ENCODE data around the gene C8B. TPM values are rescaled to one million over a fixed set of nuclear protein-coding genes. Genes with fewer than 3 reads are reported as not detected.

The C8B gene
- total and polyA plus RNA-seq, 9 of the 15 experiments (the other 6 are each of a cell fraction or from before 2014, with no cell fraction given), result not detected

GRCh38 chr1:56890229-56890628 is 75.6 kb downstream of the C8B start:
- no peaks in the 10 kb centered on the region for H3K36me3 ChIP-seq (ENCODE audit: control insufficient read depth, insufficient read depth, low read length)
- no peak for FAIRE-seq
- no TSS peak for BruUV-seq (replicated peaks)
- H3K9ac ChIP-seq (ENCODE audit: insufficient read depth in 1 of 2, low read depth in 2 of 2, low read length in 2 of 2), result no peak overlapping the region
- TF ChIP-seq ZFPM2 (CRISPR knock-in tag; IDR thresholded peaks at IDR 0.05), result no peak
- TF ChIP-seq GATAD2B (IDR thresholded peaks at IDR 0.05; ENCODE audit: borderline replicate concordance), result no peak
- TF ChIP-seq KDM1A (IDR thresholded peaks at IDR 0.05), result no peak
- no peak for TF ChIP-seq HMG20B (CRISPR knock-in tag; IDR thresholded peaks at IDR 0.05)
- no peak for TF ChIP-seq LEF1 (IDR thresholded peaks at IDR 0.05)
- TF ChIP-seq ZNF197 (CRISPR knock-in tag; IDR thresholded peaks at IDR 0.05; ENCODE audit: low read depth), result no peak
- TF ChIP-seq TEAD4 (IDR thresholded peaks at IDR 0.05; ENCODE audit: low read length), result no peak
- TF ChIP-seq TEAD4 (CRISPR knock-in tag; IDR thresholded peaks at IDR 0.05; ENCODE audit: borderline replicate concordance), result no peak
- no peak for TF ChIP-seq MITF (IDR thresholded peaks at IDR 0.05)
- TF ChIP-seq TFE3 (CRISPR knock-in tag; IDR thresholded peaks at IDR 0.05), result no peak
- no peak for TF ChIP-seq MAX (CRISPR knock-in tag; IDR thresholded peaks at IDR 0.05)
- intact Hi-C loops (cut with micrococcal nuclease) (no loop called here), in situ Hi-C loops (cut with MboI) (no loop called here)
- ChIA-PET CTCF (ENCODE audit: low intra/inter-chr PET ratio) (interaction anchor here (0.6 kb wide), 1 partner anchor 15 kb away, joined by 3 read pairs; no protein-coding TSS in a partner anchor), POLR2A (no interaction called here)
- H3K4me1 ChIP-seq (replicated peaks in 1 of 2; ENCODE audit: control insufficient read depth in 2 of 2, insufficient read depth in 2 of 2, low read length in 2 of 2), result no peaks in the 10 kb centered on the region
- H2AFZ ChIP-seq (ENCODE audit: low read depth, low read length), result no peak overlapping the region
- H3K79me2 ChIP-seq (ENCODE audit: control insufficient read depth, insufficient read depth, low read length), result no peaks in the 10 kb centered on the region
- WGBS (ENCODE audit: insufficient coverage, low coverage, missing lambda C conversion rate), result 0% methylated on average over 3 of the region's 3 CpGs
- DNase-seq (ENCODE audit: extremely low read depth in 1 of 4, low spot score in 3 of 4), result no peak
- no peaks in the 10 kb centered on the region; the same call in 1 of the 2 replicates for H4K20me1 ChIP-seq (replicated peaks; ENCODE audit: control insufficient read depth, insufficient read depth, low read length)
- H3K4me2 ChIP-seq (ENCODE audit: insufficient read depth, low read length), result no peak overlapping the region
- H3K27me3 ChIP-seq (ENCODE audit: control insufficient read depth in 2 of 2, insufficient read depth in 2 of 2, low read length in 2 of 2), result no peaks in the 10 kb centered on the region
- H3K9me1 ChIP-seq (ENCODE audit: control insufficient read depth, insufficient read depth, low read length), result no peaks in the 10 kb centered on the region
- ATAC-seq, result no peak
- no peak overlapping the region for H3K4me3 ChIP-seq
- no peak overlapping the region for H3K27ac ChIP-seq (ENCODE audit: extremely low read depth, low read depth, low read length)
- H3K9me3 ChIP-seq (replicated peaks; ENCODE audit: control insufficient read depth, insufficient read depth, low read depth, low read length), result no peaks in the 10 kb centered on the region
